Spleen (tissue), 7 donors: ENCODE measurements around the gene PTK7.

Experiments used
- POLR2A ChIP-seq, 3 donors: fragments of 450-650 bp; IDR thresholded peaks; one replicate each; pipeline ENCODE4 v1.5.1; 2017; ENCODE audit warnings: antibody characterized with exemption in 3 of 3, mild to moderate bottlenecking in 1 of 3
- POLR2AphosphoS5 ChIP-seq, 3 donors: sonication (generic); formaldehyde crosslinking; IDR thresholded peaks; one replicate each; pipeline ENCODE4 v1.5.1; 2017; ENCODE audit warnings: antibody characterized with exemption in 3 of 3
- TF ChIP-seq, protein P1 (sequence below), 11 experiments: fragments of 200-600 bp in 7 of 11; fragments of 450-650 bp in 4 of 11; sonication (generic) in 4 of 11; IDR thresholded peaks in 8 of 11; conservative IDR thresholded peaks in 3 of 11; 1 replicate in 7 of 11; 2 replicates in 4 of 11; pipeline versions ENCODE4 v1.4.0 to v1.8.0; 2016 to 2021; ENCODE audit warnings: antibody characterized with exemption in 11 of 11, inconsistent platforms in 4 of 11, mild to moderate bottlenecking in 1 of 11
- donor health status: DM: no; HTN: no; CAD: no; lungs with moderate emphysema.
- donor health status: DM: no; HTN: no; CAD: no.
- donor health status: DM: no; HTN: no; CAD: no.

DNA sequence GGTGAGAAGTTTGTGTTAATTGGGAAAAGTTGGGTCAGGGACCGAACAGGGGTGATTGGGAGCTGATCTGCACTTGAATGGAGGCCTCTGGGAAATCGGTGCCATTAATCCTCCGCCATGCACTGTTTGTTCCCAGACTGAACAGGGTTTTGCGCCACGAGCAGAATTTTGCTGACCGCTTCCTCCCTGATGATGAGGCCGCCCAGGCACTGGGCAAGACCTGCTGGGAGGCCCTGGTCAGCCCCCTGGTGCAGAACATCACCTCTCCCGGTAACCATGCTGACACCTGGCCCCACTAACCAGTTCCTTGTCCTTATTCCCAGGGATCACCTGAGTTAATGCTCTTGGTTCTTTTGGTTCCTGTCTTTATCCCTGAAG is 127.6 kb downstream of the PTK7 start:
- TF ChIP-seq, protein P1, sequence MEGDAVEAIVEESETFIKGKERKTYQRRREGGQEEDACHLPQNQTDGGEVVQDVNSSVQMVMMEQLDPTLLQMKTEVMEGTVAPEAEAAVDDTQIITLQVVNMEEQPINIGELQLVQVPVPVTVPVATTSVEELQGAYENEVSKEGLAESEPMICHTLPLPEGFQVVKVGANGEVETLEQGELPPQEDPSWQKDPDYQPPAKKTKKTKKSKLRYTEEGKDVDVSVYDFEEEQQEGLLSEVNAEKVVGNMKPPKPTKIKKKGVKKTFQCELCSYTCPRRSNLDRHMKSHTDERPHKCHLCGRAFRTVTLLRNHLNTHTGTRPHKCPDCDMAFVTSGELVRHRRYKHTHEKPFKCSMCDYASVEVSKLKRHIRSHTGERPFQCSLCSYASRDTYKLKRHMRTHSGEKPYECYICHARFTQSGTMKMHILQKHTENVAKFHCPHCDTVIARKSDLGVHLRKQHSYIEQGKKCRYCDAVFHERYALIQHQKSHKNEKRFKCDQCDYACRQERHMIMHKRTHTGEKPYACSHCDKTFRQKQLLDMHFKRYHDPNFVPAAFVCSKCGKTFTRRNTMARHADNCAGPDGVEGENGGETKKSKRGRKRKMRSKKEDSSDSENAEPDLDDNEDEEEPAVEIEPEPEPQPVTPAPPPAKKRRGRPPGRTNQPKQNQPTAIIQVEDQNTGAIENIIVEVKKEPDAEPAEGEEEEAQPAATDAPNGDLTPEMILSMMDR (IDR thresholded peaks at IDR 0.05 in 8 of 11, conservative IDR thresholded peaks at IDR 0.05 in 3 of 11), result no peak
- TF ChIP-seq POLR2AphosphoS5 (IDR thresholded peaks at IDR 0.05) (no peak), POLR2A (IDR thresholded peaks at IDR 0.05) (no peak)
